CD1c-positive myeloid dendritic cell (primary cell): ENCODE data around the gene DCXR.

Experiments used
- DNase-seq: peaks from one replicate; pipeline ENCODE4 v3.0.0-alpha.2; 2016; ENCODE audit errors: extremely low spot score

Gene DCXR

DNA sequence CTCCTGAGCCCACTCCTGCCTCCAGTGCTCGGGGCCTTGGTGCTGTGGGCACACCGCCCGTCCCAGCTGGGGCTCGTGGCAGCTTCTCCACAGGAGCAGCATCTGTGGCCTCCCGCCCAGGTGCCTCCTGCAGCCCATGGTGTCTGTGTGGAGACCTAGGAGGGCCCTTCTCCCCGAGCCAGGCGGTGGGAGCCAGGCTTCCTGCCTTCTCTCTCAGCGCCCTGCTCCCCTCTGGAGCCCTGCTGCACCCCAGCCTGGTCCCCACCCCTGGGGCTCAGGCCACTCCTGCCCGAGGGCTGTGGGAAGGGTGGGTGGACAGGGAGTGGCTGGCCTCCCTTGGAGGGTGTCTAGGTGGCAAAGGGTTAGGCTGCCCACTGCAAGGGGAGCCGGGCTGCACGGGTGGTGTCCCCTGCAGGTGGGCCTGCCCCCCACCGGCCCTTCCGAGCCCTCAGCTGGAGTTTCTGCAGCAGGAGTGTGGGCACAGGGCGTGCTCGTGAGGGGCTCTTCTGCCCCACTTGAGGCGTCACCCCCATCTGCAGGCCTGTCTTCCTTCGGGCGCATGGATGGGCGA, 25.8 kb downstream of the DCXR start:
- no peak for DNase-seq

DNA sequence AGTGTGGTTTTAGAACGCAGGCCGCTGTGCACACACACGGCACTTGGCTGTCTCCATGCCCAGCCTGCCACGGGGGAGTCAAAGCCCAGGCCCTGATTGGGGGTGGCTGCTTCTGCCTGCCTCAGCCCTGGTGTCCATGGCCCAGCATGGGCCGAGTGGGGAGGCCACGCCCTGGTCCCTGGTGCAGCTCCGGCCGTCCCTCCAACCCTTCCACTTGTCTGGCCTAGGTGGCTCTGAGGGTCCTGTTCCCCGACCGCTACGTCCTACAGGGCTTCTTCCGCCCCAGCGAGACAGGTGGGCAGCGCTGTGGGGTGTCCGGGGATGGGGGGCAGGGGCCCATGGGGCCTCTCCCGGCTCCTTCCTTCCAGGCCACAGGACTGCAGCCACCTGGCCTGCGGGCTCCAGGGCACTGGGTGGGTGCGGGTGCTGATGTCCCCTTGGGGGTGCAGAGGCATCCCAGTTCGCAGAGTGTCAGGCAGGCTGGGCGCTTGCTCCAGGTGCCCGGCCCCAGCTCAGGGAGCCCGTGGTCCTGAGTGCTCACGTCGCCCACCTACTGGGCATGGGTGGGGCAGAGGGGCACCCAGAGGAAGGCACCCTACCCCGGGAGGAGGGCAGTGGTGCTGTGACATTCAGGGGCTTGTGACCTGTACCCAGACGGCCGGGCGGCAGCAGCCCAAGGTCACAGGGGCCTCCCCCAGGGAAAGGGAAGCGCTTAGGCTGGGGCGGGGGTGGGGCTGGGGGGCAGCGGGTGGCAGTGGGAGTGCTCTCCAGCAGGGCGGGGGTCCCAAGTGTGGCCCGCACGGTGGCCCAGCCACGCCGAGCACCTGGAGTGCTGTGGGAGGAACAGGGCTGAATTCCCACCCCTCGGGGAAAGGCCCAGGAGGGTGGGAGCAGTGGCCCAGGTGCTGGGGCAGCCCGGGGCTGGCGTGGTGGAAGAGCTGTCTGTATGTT, 26.6 kb downstream of the DCXR start:
- DNase-seq = no peak

DNA sequence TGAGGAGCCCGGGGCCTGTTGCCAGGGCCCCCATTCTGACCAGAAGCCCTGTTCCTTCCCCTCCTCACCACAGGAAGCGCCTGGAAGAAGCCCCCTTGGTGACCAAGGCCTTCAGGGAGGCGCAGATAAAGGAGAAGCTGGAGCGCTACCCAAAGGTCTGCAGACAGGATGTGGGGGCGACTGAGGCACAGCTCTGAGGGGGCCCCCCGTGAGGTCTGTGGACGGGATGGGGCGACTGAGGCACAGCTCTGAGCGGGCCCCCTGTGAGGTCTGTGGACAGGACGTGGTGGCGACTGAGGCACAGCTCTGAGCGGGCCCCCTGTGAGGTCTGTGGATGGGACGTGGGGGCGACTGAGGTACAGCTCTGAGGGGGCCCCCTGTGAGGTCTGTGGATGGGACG, 28.1 kb downstream of the DCXR start:
- DNase-seq = no peak

DNA sequence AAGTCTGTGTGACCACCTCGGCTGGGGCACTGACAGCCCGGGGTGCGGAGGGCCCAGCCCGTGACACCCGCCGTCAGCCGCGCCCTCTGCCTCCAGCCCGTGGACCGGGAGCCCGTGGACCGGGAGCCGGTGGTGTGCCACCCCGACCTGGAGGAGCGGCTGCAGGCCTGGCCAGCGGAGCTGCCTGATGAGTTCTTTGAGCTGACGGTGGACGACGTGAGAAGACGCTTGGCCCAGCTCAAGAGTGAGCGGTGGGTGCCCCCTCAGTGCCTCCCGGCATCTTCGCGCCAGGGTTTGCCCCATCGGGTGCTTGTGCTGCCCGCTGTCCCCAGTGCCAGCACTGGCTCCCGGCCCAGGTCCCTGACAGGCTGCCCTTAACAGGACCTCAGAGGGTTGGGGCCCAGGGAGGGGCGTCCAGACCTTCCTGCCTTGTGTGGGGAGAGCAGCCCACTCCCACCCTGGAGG, 28.5 kb downstream of the DCXR start:
- no peak for DNase-seq

DNA sequence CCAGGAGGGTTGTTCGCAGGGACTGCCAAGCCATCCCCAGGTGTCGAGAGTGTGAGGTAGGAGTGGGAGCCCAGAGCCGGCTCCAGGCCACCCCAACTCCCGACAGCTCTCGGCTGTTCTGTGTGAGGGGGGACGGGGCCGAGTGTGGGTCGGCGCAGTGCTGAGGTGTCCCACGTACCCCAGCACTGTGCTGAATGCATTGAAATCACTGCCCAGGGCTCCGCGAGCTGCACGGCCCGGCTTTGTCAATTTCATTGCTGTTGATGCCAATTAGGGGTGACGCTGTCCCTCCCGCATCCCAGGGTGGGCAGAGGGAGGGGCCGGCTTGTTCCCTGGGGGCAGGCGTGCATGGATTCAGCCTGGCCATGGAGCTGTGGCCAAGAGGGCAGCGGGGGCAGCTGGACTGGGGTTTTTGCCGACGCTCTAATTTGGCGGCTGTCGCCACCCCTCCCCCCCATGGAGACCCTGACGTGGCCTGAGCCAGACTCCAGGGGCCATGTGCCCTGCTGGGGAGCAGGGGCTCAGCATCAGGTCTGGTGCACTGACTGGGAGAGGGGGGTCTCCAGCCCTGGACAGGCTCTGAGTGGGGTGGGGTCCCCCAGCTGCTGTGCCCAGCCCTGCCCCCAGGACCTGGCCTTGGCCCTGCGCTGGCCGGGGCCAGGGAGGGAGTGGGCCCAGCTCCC, 29.1 kb downstream of the DCXR start:
- DNase-seq = no peak

DNA sequence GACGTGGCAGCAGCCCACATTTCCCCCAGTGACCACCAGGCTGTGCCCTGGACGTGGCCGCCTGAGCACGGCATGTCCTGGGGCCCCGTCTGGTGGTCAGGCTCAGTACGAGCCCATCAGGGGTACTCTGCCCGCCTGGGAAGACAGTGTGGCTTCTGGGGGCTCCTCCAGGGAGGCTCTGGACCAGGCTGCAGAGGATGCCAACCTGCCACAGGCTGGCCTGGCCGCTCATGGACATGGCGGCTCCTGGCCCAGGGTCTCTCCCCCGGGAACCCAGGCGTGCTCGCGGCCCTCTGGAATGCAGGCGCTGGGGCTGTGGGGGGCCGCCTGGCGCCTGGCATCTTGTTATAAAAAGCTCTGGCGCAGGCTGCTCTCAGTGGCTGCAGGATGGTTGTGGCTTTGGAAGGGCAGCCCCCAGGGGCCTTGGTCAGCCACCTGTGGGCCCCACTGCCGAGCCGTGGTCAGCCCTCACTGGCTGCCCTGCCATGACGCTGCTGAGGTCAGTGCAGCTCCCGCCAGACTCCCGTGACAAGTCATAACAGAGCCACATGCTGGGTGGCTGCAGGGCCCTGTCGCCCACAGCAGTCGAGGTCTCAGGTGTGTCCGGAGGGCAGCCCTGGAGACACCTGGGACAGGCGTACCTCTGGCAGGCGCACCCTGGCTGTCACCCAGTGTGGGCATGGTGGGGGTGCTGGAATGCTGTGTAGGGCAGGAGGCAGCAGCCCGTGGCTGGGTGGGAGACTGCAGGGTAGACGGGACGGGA, 29.8 kb downstream of the DCXR start:
- DNase-seq = no peak

DNA sequence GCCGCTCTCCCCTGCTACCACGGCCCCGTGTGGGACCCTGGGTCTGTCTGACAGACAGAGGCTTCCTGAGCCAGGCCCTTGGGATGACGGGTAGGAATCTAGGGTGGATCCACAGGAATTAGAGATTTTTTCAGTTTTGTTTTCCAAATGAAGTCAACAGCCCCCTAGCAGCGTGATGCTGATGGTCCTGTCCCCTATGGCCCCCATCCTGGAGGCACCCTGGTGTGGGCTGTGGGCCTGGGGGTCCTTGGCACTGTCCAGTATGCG, 30.3 kb downstream of the DCXR start:
- no peak for DNase-seq

DNA sequence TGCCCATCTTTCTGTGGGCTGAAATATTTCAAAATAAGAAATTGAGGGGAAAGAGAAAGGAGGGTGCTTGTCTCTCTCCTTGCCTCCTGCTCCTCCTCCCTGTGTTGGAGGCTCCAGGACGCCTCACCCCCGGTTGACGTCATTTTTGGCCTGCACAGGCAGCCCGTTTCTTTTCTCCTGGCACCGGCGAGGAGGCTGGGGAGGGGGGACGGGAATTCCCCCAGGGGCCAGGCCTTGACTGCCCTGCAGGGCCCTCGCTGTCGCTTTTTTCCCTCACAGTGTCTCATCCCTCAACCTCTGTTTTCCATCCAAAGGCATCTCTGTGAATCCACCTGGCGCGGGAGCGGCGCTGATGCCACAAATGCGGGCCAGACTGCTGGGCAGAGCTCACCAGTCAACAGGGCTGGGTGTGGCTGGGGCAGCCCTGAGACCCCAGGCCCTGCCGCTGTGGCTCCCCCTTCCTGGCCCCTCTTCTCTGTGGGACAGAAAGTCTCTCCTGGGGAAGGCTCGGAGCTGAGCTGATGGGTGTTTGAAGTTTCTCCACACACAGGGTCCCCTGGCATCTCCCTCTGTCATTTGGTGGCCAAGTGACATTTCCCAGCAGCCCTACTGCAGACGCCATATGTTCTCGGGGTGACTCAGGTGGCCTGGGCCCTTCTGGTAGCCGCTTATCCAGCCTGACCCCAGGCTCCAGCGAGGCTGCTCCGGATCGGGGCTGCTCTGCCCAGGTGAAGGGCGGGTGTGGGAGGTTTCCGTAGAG, 30.8 kb downstream of the DCXR start:
- no peak for DNase-seq

DNA sequence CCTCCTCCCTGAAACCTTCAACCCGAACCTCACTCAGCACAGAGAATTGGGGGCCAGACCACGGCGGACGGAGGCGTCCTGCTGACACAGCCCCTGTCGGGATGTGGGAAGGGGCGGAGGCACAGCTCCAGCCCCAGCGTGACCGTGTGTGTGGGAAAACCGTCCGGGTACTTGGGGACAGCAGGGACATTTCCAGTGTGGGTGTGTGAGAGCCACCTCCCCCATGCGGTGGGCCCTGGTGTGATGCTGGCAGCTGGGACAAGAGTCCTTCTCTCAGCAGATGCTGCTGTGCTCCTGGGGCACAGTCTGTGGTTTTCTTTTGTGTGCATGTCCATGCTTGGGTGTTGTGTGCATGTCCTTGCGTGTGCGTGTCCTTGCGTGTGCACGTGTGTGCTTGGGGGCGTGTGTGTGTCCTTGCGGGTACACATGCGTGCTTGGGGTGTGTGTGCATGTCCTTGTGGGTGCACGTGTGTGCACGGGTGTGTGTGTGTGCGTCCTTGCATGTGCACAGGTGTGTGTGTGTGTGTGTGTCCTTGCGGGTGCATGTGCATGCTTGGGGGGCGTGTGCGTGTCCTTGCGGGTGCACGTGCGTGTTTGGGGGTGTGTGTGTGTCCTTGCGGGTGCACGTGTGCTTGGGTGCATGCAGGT, 31.7 kb downstream of the DCXR start:
- no peak for DNase-seq

DNA sequence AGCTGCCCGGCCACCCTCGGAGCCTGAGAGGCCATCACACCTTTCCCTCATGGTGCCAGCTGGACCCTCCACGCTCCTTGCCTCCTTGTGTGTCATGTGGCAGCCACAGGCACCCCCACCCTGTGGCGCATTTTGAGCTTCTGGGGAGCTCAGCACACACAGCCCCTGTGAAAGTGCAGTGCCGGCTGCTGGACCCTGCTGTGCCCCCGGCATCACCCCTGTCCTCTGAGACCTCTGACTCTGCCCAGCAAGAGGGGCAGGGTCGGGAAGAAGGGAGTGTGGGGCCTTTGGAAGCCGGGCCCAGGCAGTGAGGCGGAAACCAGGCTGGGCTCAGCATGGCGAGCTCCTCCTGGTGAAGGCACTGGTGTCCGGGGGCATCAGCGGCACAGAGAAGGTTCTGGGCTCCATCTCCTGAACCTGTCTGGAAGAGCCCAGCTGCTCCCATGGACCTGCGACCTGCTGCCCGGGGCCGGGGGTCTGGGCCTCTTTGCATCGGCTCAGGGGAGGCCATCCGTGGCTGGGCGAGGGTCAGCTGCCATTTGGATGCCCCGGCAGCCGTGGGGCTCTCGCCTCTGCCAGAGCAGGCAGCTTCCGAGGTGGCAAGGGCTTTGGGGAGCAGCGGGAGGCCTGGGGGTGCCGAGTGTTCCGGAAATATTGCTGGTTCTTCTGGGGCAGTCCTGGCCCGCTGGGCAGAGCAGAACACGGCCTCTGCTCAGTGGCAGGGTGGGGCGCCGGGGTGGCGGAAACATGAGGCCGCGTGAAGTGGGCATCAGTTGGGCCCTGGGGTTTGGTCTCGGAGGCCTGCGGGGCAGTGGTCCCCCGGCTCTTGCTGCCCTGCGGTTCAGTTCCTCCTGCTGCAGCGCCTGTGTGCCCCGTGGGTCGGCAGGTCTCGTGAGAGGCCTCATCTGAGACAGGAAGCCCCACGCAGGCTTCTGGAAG, 32.7 kb downstream of the DCXR start:
- DNase-seq = no peak

DNA sequence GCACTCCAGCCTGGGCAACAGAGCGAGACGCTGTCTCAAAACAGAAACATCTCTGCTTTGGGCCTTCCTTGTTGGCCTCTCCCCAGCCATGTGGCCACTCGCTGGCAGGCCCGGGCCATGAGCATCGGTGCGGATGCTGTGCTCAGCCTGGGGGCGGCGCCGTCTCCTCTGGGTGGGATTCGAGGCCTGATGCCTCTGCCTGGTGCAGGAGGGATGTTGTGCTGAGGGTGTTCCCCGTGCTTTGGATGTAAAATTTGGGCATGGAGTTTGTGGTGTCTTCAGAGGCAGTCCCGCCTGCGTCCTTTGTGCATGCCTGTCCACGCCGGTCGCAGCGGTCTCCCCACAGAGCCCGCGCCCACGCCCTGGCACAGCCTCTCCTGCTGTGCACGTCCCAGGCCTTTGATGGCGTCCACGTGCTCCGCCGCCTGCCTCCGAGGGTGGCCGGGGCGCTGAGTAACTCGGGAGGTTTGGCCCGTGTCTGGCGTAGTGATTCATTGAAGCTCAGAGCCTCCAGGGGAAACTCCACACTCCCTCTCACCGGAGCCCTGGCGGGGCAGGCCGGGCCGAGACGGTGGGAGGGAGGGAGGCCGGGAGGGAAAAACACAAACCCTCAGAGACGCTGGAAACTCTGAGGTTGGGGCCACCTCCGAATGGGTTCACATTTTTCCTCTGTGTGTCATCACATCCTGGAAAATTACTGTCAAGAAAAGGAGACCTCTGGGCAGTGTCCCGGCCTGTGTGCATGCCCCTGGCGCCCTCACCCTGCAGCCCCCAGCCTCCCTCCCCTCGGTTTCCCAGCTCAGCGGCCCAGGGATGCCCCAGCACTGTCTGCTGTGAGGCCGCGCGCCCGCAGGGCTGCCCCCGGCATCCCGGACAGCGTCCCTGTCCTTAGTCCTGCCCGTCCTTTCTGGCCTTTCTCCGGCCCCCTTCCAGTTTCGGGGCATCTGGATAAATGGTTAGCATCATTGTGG, 33.8 kb downstream of the DCXR start:
- DNase-seq = no peak

DNA sequence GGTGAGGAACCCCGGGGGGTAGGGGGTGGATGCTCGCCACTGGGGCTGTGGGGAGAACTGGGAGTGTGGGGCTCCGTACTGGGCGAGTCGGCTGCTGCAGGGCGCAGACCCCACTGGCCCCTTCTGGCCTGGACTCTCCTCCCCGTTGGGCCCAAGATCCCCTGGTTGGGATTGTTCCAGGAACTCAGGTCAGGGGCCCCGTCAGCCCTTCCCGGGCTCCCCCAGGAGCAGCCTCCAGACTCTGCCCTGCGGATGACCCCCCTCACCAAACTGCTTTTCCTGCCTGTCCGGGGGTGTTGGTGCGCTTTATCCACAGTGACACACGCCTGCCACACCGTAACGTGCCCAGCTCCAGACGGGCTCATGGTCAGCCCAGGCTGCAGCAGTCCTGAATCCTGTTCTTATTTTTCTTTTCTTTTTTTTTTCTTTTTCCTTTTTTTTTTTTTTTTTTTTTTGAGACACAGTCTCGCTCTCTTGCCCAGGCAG, 35.9 kb downstream of the DCXR start:
- no peak for DNase-seq

DNA sequence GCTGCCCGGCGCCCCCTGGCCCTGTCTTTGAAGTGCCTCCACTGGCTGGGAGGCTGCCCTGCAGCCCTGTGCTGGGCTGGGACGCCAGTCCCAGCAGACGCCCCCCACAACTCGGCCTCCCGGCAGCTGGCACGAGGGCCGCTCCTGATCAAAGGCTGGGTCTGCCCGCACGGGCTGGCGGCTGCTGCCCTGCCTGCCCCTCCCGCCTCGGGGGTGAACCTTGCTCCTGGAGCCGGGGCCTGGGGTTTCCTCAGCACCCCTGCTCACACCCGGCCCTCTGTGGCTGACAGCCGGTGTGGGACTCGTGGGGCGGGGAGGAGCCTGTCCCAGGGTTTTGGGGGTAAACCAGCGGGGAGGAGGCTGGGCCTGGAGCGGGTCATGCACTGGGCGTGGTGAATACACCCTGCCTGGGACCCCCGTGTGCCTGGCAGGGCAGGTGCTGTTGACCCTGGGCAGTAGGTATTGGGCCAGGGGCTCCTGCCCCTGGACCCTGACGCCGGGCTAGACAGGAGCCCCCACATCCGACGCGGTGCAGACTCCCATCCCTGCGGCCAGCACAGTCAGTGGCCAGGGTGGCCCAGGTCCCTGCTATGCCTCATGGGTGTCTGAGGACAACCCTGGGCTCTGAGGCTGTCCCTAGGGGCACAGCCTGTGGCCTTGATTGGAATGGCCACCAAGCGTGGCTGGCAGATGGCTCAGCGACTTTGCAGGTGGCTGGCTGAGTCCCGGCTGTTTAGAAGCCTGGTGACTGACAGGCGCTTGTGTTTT, 36.5 kb downstream of the DCXR start:
- DNase-seq = no peak

DNA sequence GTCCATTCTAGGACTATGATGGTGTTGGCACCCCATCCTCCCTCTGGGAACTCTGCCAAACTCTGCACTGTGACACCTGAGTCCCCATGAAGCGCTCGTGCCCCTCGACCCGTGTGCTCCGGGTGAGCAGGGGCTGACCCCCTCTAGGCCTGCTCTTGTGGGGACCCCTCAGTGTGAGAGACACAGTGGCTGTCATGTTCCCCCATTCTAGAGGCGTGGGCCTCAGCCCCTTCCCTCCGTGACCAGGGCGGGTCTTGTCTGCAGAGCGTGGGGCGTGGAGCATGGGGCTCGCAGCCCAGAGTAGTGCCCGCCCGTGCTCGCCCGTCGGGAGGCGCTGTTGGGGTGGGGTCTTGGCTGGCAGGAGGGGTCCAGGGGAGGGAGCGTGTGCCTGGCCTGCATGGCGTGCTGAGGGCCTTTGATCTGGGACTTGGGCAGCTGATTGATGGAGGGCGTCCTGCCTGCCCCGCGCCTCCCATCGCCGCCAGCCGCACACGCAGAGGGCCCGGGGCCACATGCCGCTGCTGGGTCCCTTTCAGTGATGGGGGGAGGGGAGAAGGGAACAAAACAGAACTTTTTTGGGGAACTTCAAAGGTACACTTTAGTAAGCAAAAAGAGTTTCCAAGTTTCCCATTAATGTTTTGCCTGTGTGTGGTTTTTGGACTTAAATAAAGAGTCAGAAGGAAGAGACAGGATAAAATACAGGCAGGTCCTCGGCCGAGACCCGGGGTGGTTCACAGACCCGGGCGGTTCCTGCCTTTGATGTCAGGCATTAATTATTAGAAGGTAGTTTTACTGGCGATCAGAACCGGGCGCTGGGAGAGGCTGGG, 37.3 kb downstream of the DCXR start:
- no peak for DNase-seq

DNA sequence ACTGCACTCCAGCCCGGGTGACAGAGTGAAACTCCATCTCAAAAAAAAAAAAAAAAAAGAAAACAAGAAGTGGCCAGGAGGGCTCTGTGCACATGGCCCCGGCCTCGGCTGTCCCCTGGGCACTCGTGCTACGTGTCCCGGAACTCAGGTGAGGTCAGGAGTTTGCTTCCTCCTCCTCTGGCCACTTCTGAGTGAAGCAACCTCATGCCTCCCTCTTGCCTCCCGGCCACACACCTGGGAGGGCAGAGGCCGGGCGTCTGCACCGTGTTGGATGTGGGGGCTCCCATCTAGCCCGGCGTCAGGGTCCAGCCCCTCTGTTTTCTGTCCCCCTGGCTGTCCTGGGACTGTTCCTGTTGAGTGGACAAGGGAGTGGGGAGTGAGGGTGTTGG, 37.9 kb downstream of the DCXR start:
- no peak for DNase-seq

DNA sequence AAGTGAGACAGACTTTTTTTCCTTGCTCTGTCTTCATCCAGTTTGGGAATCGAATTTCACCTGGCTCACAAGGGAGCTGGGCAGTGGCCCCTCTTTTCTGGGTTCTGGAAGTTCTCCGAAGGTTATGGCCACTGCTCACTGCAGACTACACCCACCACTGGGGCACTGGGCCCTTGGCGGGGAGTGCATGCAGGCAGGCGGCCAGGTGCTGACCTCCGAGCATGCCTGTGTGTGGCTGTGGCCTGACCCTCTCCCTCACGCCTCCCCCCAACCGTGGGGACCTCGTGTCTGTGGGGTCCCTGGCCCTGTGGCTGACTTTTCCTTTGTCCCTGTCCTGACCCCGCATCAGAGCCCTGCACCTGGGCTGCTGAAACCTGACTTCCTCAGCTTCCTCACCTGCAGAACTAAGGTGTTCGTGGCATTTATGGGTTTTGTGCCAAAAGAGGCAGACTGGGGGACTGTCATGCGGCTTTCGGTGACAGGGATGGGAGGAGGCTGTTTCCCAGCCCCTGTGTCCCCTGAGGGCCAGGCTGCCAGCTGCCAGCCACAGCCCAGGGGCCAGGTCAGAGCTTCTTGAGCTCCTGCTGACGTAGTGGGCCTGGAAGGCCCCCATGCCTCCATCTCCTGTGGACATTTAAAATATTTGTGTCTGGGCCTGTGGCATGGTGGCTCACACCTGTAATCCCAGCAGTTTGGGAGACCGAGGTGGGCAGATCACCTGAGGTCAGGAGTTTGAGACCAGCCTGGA, 38.6 kb downstream of the DCXR start:
- DNase-seq = no peak
